ENCODE measurements around the gene GSK3B. TPM values are rescaled to one million over a fixed set of nuclear protein-coding genes. Genes with fewer than 3 reads are reported as not detected.

GSK3B gene
- total RNA-seq, 2 experiments from 2014 or later, result 38.3 to 39.5 TPM

DNA sequence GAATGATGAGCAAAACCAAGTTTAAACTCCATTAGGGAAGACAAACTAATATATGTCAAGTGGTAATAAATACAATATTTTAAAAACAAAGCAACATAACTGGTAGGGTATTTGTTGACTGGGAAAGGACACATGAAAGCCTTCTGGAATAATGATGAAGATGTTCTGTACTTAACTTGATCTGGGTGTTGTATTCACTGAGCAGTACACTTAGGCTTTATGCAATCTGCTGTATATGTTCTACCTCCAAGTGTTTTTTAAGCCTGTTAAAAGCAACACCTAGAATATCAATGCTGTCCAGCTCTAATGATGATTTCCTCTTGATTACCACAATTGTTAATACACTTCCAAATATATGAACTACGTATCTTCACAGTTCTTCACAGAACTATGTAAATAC, 46.6 kb downstream of the GSK3B start:
- no peak overlapping the region for H3K27ac Mint-ChIP-seq

DNA sequence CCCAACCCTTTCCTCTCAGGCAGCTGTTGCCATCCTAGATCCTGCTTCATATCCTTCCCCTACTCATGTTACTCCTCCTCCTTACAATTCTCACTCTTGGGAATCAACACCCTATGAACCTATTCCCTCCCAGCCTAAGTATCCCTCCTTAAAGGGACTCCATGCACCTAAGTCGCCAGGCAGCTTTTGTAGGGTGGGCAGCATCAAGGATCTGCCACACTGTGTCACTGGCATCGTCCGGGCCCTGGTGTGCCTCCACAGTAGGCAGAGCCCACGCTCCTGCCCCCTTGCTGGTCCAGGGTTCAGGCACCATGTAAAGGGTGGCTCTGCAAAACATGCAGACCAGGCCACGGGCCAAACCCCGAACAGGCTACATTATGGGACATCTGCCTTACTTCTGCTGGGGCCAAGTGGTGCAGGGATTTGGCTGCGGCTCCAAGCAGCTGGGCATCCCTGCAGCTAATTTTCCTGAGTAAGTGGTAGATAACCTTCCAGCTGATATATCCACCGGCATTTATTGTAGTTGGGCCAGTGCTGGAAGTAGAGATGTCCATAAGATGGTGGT, 53.4 kb downstream of the GSK3B start:
- ChIA-PET POLR2A (no interaction called here), CTCF (no interaction called here)
- no peaks in the 10 kb centered on the region for H3K27me3 Mint-ChIP-seq
- H3K9me3 Mint-ChIP-seq, result peaks cover 71% of the 10 kb centered on the region
- peaks cover 79% of the 10 kb centered on the region for H3K36me3 Mint-ChIP-seq (ENCODE audit: low read depth)
- no peak overlapping the region for H3K4me3 Mint-ChIP-seq
- no peak overlapping the region for H3K27ac Mint-ChIP-seq
- no peak for DNase-seq
- H3K4me1 Mint-ChIP-seq, result peaks cover 15% of the 10 kb centered on the region

More for the DNA sequence above, 46.6 kb downstream of the GSK3B start:
- H3K36me3 Mint-ChIP-seq (ENCODE audit: low read depth), result peaks cover 63% of the 10 kb centered on the region
- ChIA-PET POLR2A (no interaction called here), CTCF (no interaction called here)
- no peak for DNase-seq
- no peaks in the 10 kb centered on the region for H3K27me3 Mint-ChIP-seq
- H3K9me3 Mint-ChIP-seq, result peaks cover 62% of the 10 kb centered on the region
- peaks cover 46% of the 10 kb centered on the region for H3K4me1 Mint-ChIP-seq
- H3K4me3 Mint-ChIP-seq, result no peak overlapping the region

DNA sequence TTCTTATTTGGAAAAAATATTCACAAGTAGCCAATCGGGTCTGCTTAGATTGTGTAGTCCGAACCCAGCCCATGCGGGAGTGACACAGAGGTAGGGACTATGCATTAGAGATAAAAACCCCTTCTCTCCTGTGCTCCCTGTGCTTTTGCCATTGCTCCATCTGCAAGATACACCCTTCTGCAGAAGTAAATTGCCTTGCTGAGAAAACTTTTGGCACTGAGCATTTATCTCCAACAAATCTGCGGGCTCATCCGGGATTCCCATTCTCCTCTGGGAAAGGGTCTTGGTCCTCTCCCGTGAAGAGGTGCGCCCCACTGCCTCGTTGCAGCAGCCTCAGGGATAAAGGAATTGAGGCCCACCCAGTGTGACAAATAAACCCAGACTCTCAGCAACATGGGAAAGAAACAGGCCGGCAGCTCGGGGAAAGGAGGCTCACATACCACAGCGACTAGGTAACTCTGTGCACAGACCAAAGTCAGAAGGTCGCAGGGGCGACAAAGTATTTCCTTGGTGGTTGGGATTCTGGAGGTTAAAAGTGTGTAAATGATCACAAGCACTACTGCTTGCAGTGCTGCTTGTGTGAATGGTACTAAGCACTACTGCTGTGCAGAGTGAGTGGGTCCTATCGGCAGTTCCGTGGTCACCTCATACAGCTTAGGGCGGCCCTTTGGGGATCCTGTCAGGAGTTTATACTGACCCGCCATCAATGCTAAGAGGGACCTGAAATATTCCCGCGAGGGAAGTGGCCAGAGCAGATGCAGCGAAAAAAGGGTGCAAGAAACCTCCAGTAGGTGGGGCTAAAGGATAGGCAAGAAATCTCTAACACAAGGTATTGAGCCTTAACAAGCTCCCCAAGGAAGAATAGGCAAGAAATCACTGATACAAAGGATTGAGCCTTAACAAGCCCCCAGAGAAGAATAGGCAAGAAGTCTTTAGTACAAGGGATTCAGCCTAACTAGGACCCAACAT, 54.3 kb downstream of the GSK3B start:
- H3K27me3 Mint-ChIP-seq, result no peaks in the 10 kb centered on the region
- no peak overlapping the region for H3K27ac Mint-ChIP-seq
- ChIA-PET POLR2A (no interaction called here), CTCF (interaction anchor here (0.6 kb wide), 1 partner anchor 75 kb away, joined by 4 read pairs; no protein-coding TSS in a partner anchor)
- no peak overlapping the region for H3K4me3 Mint-ChIP-seq
- H3K36me3 Mint-ChIP-seq (ENCODE audit: low read depth), result peaks cover 73% of the 10 kb centered on the region
- H3K9me3 Mint-ChIP-seq, result peaks cover 65% of the 10 kb centered on the region
- no peak for DNase-seq
- H3K4me1 Mint-ChIP-seq, result peaks cover 14% of the 10 kb centered on the region

DNA sequence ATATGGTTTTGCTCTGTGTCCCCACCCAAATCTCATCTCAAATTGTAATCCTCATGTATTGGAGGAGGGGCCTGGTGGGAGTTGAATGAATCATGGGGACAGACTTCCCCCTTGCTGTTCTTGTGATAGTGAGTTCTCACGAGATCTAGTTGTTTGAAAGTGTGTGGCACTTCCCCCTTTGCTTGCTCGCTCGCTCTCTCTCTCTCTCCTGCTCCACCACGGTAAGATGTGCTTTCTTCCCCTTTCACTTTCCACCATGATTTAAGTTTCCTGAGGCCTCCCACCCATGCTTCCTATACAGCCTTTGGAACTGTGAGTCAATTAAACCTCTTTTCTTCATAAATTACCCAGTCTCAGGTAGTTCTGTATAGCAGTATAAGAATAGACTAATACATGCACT, 60.7 kb downstream of the GSK3B start:
- H3K27ac Mint-ChIP-seq, result no peak overlapping the region
- ChIA-PET CTCF (no interaction called here), POLR2A (no interaction called here)
- H3K4me3 Mint-ChIP-seq, result no peak overlapping the region
- H3K9me3 Mint-ChIP-seq, result peaks cover 12% of the 10 kb centered on the region
- no peaks in the 10 kb centered on the region for H3K27me3 Mint-ChIP-seq
- DNase-seq, result no peak
- peaks cover 29% of the 10 kb centered on the region for H3K36me3 Mint-ChIP-seq (ENCODE audit: low read depth)
- peaks cover 18% of the 10 kb centered on the region for H3K4me1 Mint-ChIP-seq

DNA sequence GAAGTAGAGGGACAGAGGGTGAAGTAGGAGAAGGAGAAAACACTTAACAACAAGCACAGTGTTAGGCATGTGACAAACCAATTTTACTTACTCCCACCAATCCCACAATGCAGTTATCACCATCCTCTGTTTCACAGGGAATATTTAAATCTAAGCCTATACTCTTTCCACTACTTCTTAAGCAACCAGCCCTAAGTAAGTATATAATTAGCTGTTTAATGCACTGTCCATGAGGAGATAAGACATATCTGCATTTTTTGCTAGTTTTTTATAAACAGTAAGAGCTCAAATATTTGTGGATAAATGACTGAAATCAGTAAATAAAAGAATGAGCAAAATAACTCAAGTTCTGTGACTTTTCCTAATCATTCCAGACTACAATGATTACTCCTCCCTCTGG, 62.7 kb downstream of the GSK3B start:
- Mint-ChIP-seq H3K4me1 (peaks cover 17% of the 10 kb centered on the region), H3K36me3 (ENCODE audit: low read depth) (peaks cover 22% of the 10 kb centered on the region), H3K9me3 (peaks cover 8% of the 10 kb centered on the region), H3K27ac (no peak overlapping the region), H3K4me3 (no peak overlapping the region), H3K27me3 (no peaks in the 10 kb centered on the region)
- ChIA-PET POLR2A (no interaction called here), CTCF (interaction anchor here (1.2 kb wide), 1 partner anchor 18 kb away, joined by 3 read pairs; no protein-coding TSS in a partner anchor)
- no peak for DNase-seq

DNA sequence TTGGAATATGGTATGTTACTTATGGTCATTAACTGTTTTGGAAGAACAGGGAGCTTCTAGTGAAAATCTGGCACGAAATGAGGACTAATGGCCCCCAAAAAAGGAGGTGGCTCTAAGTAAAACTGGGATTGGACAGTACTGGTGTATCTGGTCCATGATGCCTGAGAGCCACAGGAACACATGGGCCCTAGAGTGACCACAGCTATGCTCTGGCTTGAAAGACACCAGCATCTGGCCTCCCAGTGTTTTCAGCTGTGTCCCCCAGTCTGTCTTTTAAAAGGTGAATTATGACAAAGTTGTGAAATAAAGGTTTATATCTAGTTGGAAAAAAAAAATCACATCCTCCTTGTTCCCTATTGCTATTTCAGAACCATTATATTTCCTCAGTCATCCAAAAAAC, 64.5 kb downstream of the GSK3B start:
- DNase-seq, result no peak
- ChIA-PET POLR2A (no interaction called here), CTCF (no interaction called here)
- H3K4me1 Mint-ChIP-seq, result peaks cover 25% of the 10 kb centered on the region
- peaks cover 23% of the 10 kb centered on the region for H3K36me3 Mint-ChIP-seq (ENCODE audit: low read depth)
- no peaks in the 10 kb centered on the region for H3K27me3 Mint-ChIP-seq
- peaks cover 4% of the 10 kb centered on the region for H3K9me3 Mint-ChIP-seq
- no peak overlapping the region for H3K27ac Mint-ChIP-seq
- no peak overlapping the region for H3K4me3 Mint-ChIP-seq

DNA sequence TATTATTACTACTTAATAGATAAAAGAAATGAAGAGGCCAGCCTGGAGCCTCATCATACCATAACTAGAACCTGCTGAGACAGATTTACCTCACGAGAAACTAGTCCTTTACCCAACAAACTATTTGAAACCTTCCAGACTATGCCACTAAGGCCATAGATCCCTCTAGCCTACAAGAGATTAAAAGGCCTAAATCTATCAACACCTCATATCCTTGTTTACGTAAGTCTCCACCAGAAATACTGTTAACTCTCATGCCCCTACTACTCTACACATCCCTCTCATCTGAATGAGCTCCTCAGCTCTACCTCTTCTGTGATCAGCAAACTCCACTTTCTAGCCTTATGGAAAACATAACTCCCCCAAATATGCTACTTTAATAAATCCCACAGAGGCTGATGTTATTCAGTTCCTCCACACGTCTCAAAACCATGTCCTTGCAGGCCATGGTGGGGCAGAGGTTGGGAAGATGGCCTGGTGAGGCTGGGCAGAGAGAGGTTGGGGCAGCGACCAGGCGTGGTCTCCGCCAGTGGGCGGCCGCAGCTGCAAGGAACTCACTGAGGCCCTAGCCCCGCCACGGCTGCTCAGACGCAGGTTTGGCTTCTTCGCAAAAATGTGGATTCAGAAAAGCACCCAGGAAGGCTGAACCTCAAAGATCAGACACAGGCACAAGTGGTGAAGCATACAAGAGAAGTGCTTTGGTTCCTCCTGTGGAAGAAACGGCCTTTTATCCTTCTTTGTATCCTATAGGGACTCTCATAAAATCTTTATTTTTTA, 65.8 kb downstream of the GSK3B start:
- CTCF ChIA-PET, result no interaction called here
- H3K27me3 Mint-ChIP-seq, result no peaks in the 10 kb centered on the region
- peaks cover 15% of the 10 kb centered on the region for H3K36me3 Mint-ChIP-seq (ENCODE audit: low read depth)
- no peak for DNase-seq
- peaks cover 3% of the 10 kb centered on the region for H3K9me3 Mint-ChIP-seq
- POLR2A ChIA-PET, result no interaction called here
- H3K4me1 Mint-ChIP-seq, result peaks cover 23% of the 10 kb centered on the region
- no peak overlapping the region for H3K4me3 Mint-ChIP-seq
- no peak overlapping the region for H3K27ac Mint-ChIP-seq

DNA sequence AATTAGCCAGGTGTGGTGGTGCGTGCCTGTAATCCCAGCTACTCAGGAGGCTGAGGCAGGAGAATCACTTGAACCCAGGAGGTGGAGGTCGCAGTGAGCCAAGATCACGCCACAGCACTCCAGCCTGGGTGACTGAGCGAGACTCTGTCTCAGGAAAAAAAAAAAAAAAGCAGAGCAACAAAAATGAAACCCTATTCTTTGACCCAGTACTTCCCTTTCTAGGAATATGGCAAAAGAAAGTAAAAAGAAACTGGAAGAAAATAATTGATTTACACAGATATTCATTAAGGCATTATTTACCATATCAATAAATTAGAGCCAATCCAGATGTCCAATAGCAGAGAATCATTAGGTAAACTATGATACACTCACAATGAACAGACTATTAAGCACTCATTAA, 67.0 kb downstream of the GSK3B start:
- no peak for DNase-seq
- ChIA-PET POLR2A (no interaction called here), CTCF (no interaction called here)
- Mint-ChIP-seq H3K27me3 (no peaks in the 10 kb centered on the region), H3K4me1 (peaks cover 27% of the 10 kb centered on the region), H3K27ac (no peak overlapping the region), H3K9me3 (peaks cover 3% of the 10 kb centered on the region), H3K4me3 (no peak overlapping the region), H3K36me3 (ENCODE audit: low read depth) (peaks cover 9% of the 10 kb centered on the region)

DNA sequence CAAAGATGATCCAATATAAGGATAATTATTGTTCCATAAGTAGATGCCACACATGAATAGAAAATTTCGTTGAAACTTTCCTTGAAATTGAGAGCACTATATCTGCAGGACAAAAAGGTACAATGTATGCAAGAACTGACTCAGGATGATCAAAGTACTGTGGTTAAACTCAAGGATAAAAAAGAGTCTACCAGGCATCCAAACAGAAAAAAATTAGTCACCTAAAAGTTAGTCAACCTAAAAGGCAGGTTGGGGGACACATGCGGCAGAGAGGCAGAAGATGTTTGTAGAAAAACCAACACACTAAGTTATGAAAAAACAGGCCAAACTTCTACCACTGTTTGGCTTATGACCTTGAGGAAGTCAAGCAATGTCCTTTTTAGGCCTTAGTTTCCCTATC, 68.7 kb downstream of the GSK3B start:
- Mint-ChIP-seq H3K27ac (no peak overlapping the region), H3K4me3 (no peak overlapping the region), H3K36me3 (ENCODE audit: low read depth) (peaks cover 19% of the 10 kb centered on the region), H3K27me3 (no peaks in the 10 kb centered on the region), H3K4me1 (peaks cover 37% of the 10 kb centered on the region), H3K9me3 (peaks cover 3% of the 10 kb centered on the region)
- no peak for DNase-seq
- ChIA-PET POLR2A (no interaction called here), CTCF (interaction anchor here (0.6 kb wide), 1 partner anchor 11 kb away, joined by 3 read pairs; no protein-coding TSS in a partner anchor)

DNA sequence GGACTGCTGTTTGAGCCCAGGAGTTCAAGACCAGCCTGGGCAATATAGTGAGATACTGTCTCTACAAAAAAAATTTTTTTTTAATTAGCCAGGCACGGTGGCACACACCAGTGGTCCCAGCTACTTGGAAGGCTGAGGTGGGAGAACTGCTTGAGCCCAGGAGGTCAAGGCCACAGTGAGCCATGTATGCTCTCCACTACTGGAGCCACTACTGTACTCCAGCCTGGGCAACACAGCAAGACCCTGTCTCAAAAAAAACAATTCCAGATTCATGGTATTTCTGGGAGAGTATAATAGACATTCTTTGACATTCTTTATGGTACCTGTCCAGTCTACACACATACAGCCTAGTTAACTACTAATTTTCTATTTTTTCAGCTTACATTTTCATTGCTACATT, 70.1 kb downstream of the GSK3B start:
- CTCF ChIA-PET, result no interaction called here
- Mint-ChIP-seq H3K27me3 (no peaks in the 10 kb centered on the region), H3K27ac (no peak overlapping the region), H3K4me1 (peaks cover 38% of the 10 kb centered on the region), H3K9me3 (peaks cover 3% of the 10 kb centered on the region), H3K36me3 (ENCODE audit: low read depth) (peaks cover 21% of the 10 kb centered on the region), H3K4me3 (no peak overlapping the region)
- DNase-seq, result no peak
- POLR2A ChIA-PET, result no interaction called here

DNA sequence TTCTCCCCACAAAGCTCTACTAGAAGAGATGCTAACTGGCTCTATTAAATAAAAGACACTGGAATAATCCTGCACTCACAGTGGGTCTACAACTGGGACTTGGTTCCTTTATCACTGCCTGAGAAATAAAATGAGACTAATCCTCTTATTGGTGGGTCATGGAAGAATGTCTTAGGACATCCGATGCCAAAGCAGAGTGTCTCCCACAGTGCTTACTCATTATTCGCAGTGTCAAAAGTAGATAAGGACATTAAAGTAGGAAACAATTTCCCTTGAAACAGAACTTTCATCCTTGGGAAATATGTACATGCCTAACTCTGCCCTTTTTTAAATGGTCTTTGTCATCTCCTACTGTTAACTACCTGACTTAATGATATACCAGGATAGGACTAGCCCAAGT, 71.5 kb downstream of the GSK3B start:
- no peak for DNase-seq
- Mint-ChIP-seq H3K27me3 (no peaks in the 10 kb centered on the region), H3K4me1 (peaks cover 38% of the 10 kb centered on the region), H3K36me3 (ENCODE audit: low read depth) (peaks cover 21% of the 10 kb centered on the region), H3K27ac (no peak overlapping the region), H3K9me3 (peaks cover 3% of the 10 kb centered on the region), H3K4me3 (no peak overlapping the region)
- ChIA-PET POLR2A (no interaction called here), CTCF (no interaction called here)

DNA sequence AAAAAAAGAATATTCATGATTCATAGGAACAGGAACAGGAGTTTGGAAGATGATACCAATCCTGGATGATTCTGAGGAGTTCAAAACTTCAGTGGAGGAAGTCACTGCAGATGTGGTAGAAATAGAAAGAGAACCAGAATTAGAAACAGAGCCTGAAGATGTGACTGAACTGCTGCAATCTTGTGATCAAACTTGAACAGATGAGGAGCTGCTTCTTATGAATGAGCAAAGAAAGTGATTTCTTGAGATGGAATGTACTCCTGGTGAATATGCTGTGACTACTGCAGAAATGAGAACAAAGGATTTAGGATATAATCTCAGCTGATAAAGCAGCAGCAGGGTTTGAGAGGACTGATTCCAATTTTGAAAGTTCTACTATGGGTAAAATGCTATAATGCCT, 72.7 kb downstream of the GSK3B start:
- Mint-ChIP-seq H3K36me3 (ENCODE audit: low read depth) (peaks cover 21% of the 10 kb centered on the region), H3K4me1 (peaks cover 38% of the 10 kb centered on the region), H3K4me3 (no peak overlapping the region), H3K9me3 (peaks cover 3% of the 10 kb centered on the region), H3K27me3 (no peaks in the 10 kb centered on the region), H3K27ac (no peak overlapping the region)
- DNase-seq, result no peak
- POLR2A ChIA-PET, result no interaction called here
- CTCF ChIA-PET, result interaction anchor here (0.6 kb wide), 1 partner anchor 29 kb away, joined by 3 read pairs; no protein-coding TSS in a partner anchor

DNA sequence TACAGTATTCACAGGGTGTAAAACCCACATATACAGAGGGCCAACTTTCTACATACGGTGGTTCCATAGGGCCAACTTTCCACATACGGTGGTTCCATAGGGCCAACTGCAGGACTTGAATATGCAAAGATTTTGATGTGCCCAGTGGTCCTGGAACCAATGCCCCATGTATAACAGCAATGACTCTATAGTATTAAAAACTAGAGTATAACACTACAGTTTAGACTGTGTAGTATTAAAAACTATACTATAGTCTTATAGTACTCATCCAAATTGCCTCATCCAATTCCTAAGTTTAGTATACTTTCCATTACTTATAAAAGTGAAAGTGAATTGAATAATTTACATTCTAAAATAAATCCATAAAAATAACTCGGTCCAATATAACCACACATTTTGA, 75.9 kb downstream of the GSK3B start:
- Mint-ChIP-seq H3K4me1 (peaks cover 24% of the 10 kb centered on the region), H3K27me3 (no peaks in the 10 kb centered on the region), H3K27ac (no peak overlapping the region), H3K9me3 (no peaks in the 10 kb centered on the region), H3K4me3 (no peak overlapping the region), H3K36me3 (ENCODE audit: low read depth) (peaks cover 14% of the 10 kb centered on the region)
- no peak for DNase-seq
- ChIA-PET CTCF (no interaction called here), POLR2A (no interaction called here)
